ENCODE results near the gene CHST8. TPM values are rescaled to one million over a fixed set of nuclear protein-coding genes. Genes with fewer than 3 reads are reported as not detected.
"Not testable (repeated sequence)": the region's sequence is repeated elsewhere in the genome, so short reads cannot be mapped to it uniquely, and the experiment has no call there.

The CHST8 gene
- total and polyA plus RNA-seq, 12 donors: 0.13 to 0.50 (median 0.22) TPM; not detected in 3

DNA sequence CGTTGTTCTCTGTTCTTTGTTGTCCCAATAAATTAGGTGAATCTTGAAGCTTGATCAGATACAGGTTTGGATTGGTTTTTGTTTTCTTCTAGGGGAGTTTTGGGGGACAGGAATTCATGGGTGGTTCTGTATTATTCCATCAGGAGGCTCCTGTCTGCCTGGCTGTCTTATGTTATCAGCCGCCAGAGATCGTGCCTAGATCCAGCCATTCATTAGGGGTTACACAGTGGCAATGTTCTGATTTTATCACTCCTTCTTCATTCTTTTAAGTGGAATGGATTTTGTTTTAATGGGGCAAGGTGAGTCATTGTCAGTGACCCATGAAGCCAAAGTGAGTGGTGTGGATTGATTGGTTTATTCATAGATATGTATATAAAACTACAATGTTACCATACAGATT lies 71.9 kb downstream of the CHST8 start:
- H3K9me3 ChIP-seq: no peaks in the 10 kb centered on the region
- no peak for DNase-seq
- TF ChIP-seq, protein P1, sequence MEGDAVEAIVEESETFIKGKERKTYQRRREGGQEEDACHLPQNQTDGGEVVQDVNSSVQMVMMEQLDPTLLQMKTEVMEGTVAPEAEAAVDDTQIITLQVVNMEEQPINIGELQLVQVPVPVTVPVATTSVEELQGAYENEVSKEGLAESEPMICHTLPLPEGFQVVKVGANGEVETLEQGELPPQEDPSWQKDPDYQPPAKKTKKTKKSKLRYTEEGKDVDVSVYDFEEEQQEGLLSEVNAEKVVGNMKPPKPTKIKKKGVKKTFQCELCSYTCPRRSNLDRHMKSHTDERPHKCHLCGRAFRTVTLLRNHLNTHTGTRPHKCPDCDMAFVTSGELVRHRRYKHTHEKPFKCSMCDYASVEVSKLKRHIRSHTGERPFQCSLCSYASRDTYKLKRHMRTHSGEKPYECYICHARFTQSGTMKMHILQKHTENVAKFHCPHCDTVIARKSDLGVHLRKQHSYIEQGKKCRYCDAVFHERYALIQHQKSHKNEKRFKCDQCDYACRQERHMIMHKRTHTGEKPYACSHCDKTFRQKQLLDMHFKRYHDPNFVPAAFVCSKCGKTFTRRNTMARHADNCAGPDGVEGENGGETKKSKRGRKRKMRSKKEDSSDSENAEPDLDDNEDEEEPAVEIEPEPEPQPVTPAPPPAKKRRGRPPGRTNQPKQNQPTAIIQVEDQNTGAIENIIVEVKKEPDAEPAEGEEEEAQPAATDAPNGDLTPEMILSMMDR (IDR thresholded peaks at IDR 0.05): no peak
- no peak overlapping the region for H3K4me3 ChIP-seq
- intact Hi-C loops (cut with DNase I): no loop called here
- H3K36me3 ChIP-seq: no peaks in the 10 kb centered on the region
- H3K4me1 ChIP-seq: no peaks in the 10 kb centered on the region
- H3K27ac ChIP-seq: no peak overlapping the region
- peaks cover 0 to 15% (median 15%) of the 10 kb centered on the region in 7 donors for H3K27me3 ChIP-seq
- ATAC-seq: no peak
- 66 to 71% methylated on average over 3 of the region's 3 CpGs for WGBS, 2 donors

- DNase-seq; H3K27ac ChIP-seq; ATAC-seq; intact Hi-C loops (cut with DNase I); H3K36me3 ChIP-seq; H3K4me1 ChIP-seq; H3K9me3 ChIP-seq; H3K4me3 ChIP-seq: not testable (repeated sequence)
- 84 to 95% methylated on average over 3 of the region's 3 CpGs for WGBS, 2 donors
- peaks cover 0 to 16% (median 13%) of the 10 kb centered on the region in 7 donors for H3K27me3 ChIP-seq
Measured at GRCh38 chr19:33695547-33695946, 73.8 kb downstream of the CHST8 start.

DNA sequence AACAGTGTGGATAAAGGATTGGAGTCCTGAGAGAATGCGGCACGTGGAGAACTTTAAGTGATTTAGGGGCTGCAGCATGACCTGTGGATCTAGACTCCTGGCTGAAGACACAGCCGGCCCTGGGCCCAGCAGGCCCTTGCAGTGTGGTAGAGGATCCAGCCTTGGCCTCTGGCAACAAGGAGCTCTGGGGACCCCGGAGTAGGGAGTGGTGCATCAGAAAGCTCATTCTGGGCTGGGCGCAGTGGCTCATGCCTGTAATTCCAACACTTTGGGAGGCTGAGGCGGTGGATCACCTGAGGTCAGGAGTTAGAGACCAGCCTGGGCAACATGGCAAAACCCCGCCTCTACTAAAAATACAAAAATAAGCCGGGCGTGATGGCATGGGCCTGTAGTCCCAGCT lies 76.0 kb downstream of the CHST8 start:
- 85% methylated on average over 9 of the region's 9 CpGs for WGBS, 2 donors
- intact Hi-C loops (cut with DNase I): no loop called here
- DNase-seq: no peak
- H3K4me3 ChIP-seq: no peak overlapping the region
- H3K36me3 ChIP-seq: no peaks in the 10 kb centered on the region
- ATAC-seq: no peak
- no peaks in the 10 kb centered on the region for H3K9me3 ChIP-seq
- H3K27ac ChIP-seq: no peak overlapping the region
- TF ChIP-seq, protein P1 (IDR thresholded peaks at IDR 0.05): no peak
- peaks cover 0 to 22% (median 13%) of the 10 kb centered on the region in 7 donors for H3K27me3 ChIP-seq
- no peaks in the 10 kb centered on the region for H3K4me1 ChIP-seq

- Histone ChIP-seq H3K9me3 (no peaks in the 10 kb centered on the region), H3K36me3 (no peaks in the 10 kb centered on the region), H3K27me3 (peaks cover 0 to 24% (median 13%) of the 10 kb centered on the region in 7 donors), H3K4me3 (no peak overlapping the region), H3K4me1 (no peaks in the 10 kb centered on the region), H3K27ac (no peak overlapping the region)
- intact Hi-C loops (cut with DNase I): no loop called here
- ATAC-seq (no peak), DNase-seq (no peak)
- TF ChIP-seq, protein P1 (IDR thresholded peaks at IDR 0.05): no peak
- 76 to 79% methylated on average over 14 of the region's 14 CpGs for WGBS, 2 donors
Measured at GRCh38 chr19:33698576-33699435, 77.1 kb downstream of the CHST8 start.

Data from heart right ventricle (tissue), 16 donors.